Measurements from ENCODE around the gene CHRM3.
"Not testable (repeated sequence)": the region's sequence is repeated elsewhere in the genome, so short reads cannot be mapped to it uniquely, and the experiment has no call there.

Gene CHRM3

DNA sequence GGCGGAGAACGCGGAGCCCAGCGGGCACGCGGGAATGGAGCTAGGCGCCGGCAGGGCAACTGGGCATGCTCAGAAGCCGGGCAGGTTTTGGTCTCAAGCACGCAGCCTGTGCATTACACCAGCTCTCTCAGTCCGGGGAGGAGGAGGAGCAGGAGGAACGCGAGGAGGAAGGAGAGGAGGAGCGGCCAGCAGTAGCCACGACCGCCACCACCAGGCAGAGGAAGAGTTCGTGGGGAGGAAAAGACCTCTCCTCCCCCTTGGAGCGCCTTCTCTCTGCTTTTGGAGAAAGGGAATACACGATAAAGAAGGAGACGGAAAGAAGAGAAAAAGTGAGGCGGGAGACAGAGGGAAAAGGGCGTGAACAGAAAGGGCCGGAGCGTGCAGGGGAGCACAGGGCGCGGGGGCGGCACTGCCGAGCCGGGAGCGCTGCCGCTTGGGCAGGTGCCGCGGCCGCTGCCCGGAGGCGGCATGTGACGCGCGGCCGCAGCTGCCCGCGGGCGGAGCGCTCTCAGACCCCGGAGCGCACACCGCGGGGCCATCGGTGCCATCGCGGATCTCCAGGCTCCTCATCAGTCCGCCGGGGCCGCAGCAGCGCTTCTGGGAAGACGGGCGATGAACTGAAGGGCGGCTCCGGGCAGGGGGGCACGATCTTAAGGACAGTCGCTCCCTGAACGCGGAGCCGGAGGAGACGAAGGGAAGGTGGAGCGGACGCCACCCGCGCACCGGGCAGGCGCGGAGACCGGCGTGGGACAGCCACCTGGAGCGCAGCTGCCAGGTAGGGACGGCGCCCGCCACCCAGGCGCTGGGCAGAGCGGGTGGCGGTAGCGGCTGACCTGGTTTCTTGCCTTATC is at the start of gene CHRM3:
Gene CHRM3 (plus strand): TSS at position 116 of the 851 bp plus-strand sequence. CDS start 520,884 bp downstream, outside the sequence.
- in situ Hi-C loops (cut with HindIII; ENCODE audit: low sequenced_read_pairs): no loop called here

DNA sequence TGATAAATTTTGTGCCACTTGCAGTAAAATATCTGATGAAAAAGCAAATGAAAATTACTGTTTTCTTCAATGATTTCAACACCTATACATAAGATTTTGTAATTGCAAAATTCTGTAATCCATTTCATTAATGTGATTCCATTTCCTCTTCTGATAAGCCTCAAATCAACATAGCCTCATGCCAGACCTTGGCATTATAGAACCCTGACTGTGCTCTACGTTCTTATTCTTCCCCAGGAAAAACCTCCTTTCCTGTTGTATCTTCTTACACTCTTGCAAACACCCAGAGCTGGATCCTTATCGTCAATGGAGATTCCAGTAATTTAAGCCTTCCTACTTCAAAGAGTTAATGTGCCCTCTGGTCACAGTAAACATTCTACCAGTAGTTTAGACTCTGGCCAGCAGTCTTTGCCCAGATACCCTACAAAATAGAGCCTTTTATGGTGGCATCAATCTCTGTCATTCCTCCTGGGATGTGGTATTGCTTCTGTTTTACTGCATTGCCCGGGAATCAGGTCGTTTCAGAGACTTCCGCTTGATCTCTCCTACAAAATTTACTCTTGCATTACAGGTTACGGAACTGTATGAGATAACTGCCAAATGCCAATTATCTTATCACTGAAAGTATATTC is 48.5 kb upstream of the CHRM3 start:
- in situ Hi-C loops (cut with HindIII; ENCODE audit: low sequenced_read_pairs): no loop called here

DNA sequence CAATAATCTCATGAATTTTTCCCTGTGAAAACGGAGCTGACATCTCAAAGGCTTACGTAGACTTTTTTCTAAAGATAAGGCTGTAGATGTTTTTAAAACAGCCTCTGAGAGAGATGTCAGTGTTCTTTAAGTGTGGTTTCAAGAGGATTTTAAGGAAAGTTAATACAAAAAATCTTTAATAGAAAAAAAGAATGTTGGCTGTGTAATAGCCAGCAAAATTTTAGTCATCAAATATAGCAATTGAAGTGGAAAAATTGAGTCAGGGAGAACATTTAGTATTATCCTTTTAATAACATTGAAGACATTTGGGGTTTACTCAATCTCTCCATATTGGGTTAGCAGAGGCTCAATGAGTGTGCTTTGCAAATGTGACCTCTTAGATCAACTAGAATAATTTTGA is 38.6 kb upstream of the CHRM3 start:
- in situ Hi-C loops (cut with HindIII; ENCODE audit: low sequenced_read_pairs): no loop called here

DNA sequence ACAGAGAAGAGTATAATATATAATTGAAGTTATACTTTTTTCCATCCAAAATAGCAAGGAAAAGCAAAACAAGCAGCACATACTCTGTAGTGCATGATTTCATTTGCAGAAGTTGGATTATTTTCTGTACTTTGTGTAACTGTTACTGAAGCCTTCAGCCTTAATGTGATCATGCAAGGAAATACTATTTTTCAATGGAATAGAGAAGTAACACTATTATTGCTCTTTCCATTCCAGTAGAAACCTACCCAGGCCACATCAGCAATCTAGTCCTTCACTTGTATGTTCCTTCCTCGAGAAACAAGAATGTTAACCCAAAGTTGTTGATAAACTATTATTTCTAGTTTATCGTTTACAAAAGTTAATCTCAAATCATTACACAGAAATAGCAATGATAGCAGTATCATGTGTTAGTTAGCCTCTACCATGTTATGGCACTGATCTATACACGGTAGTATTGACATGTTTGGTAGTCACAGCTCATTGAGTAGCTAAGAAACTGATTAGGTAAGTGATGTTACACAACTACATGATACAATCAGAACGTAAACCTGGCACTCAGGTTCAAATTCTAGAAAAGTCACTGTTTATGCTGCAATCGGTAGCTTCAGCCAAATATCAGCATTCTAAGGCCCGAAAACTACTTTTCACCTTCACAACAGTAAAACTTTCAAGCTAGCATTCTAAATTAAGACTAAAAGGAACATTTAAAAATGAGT is 37.6 kb upstream of the CHRM3 start:
- in situ Hi-C loops (cut with HindIII; ENCODE audit: low sequenced_read_pairs): no loop called here

DNA sequence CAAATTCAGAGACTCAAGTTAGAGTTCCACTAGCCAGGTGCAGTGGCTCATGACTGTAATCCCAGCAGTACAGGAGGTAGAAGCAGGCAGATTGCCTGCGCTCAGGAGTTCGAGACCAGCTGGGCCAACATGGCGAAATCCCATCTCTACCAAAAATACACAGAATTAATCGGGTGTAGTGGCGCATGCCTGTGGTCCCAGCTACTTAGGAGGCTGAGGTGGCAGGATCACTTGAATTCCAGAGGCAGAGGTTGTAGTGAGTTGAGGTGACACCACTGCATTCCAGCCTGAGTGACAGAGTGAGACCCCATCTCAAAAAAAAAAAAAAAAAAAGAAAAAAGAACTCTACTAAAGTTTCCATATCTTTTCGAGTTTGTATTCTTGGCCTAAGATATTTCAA is 36.7 kb upstream of the CHRM3 start:
- in situ Hi-C loops (cut with HindIII; ENCODE audit: low sequenced_read_pairs): no loop called here

DNA sequence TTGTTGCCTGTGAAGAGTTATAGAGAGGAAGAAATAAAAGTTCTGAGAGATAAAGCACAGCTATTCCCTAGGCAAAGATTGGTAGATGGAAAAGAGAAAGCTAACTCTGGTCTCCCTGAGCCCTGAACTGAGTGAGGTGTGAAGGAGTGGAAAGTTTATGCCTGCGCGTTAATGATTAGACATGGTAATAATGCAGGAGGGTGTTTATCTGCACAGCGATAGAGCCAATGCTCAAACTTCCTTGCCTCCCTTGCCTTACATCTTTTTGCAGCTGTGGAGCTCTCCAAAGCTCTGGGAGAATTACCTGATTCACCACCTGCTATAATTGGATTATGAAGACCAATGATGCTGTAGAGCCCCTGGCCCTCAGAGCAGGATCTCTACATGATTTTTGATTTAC is 32.8 kb upstream of the CHRM3 start:
- in situ Hi-C loops (cut with HindIII; ENCODE audit: low sequenced_read_pairs): no loop called here

DNA sequence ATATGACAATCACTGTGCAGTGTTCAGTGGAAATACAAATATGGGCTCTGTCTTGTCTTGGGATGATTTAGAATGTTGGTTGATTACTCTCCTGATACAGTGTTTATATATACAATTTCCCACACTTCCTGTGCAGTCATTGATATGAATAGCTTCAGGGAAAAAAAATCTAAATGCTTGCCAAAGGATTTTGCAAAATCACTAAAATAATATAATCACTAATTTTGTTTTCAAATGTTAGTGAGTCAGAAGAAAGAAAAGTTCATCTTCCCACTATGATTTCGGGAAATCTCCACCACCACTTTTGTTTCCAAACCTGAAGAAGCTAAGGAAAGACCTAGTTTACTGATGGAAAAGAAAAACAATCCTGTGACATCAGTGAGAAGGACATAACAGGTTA is 32.1 kb upstream of the CHRM3 start:
- in situ Hi-C loops (cut with HindIII; ENCODE audit: low sequenced_read_pairs): no loop called here

DNA sequence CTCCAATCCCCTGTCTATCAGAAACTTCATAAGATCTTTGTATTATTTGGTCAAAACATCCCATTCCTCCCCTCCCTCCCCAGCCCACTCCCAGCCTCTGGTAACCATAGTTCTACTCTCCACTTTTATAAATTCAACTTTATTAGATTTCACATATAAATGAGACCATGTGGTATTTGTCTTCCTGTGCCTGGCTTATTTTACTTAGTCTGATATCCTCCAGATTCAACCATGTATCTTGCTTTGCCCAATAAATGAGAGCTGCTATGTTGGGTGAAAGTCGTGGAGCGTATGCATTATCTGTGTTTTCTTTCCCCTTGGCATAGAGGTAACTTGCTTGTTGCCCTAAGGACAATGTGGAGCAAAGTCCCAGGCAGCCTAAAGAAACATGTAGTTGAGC is 28.5 kb upstream of the CHRM3 start:
- in situ Hi-C loops (cut with HindIII; ENCODE audit: low sequenced_read_pairs): no loop called here

DNA sequence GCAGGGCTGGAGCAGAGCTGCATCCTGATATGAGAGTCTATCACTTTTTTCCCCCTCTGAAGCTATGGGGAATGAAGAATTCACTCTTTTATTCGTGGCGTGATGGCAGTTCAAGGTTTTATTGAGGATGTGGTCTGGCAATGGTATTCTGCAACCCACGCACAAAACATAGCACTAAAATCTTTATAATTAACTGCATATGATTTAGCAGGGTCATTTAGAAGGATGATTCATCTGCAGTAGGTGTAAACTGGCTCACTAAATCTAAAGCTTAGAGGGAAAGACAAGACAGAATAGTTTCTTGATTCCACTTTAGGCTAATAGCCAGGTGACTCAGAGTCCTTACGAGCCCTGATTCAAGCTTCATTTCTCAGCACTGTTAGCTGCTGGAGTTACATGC is 25.0 kb upstream of the CHRM3 start:
- in situ Hi-C loops (cut with HindIII; ENCODE audit: low sequenced_read_pairs): no loop called here

DNA sequence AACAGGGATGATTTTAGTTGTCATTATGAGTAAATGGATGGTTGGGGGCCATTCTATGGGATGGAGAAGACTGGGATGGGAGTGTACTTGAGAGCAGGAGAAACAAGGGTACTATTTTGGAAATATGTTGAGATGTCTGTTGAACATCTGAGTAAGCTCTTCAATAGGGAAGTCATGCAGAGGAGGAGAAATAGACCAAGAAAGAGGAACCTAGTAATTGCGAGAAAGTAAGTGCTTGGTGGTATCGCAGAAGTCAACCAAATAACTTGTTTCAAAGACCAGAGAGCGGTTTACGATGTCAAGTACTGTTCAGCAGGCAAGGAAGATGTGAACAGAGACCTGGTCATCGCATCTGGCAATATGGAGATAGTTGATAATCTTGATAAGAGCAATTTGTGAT is 22.4 kb upstream of the CHRM3 start:
- in situ Hi-C loops (cut with HindIII; ENCODE audit: low sequenced_read_pairs): no loop called here

DNA sequence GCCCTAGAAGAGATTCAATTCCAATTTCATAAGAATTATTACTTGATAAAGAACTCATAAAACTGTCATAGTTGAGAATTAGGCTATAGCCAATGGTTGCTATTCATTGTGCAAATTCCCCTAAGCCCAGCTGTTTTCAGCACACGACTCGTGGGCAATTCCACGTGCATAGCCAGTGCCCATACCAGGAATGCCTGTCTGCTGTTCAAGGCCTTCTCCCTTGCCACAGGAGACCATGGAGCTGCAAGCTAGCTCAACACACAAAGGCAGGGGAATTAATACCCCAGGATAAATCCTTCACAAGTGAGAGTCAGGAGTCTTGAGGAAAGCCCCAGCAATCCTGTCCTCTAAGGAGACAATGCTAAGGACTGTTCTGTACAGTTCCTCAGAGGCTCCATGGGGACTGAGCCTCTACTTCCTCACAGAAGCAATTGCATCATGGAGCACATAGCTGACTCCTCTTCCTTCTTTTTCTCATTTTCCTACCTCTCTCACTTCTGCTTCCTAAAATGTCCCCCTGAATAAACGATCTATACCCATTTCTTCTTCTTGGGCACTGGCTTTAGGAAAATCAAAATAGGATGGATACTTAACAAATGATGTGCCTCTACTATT is 19.1 kb upstream of the CHRM3 start:
- in situ Hi-C loops (cut with HindIII; ENCODE audit: low sequenced_read_pairs): no loop called here

DNA sequence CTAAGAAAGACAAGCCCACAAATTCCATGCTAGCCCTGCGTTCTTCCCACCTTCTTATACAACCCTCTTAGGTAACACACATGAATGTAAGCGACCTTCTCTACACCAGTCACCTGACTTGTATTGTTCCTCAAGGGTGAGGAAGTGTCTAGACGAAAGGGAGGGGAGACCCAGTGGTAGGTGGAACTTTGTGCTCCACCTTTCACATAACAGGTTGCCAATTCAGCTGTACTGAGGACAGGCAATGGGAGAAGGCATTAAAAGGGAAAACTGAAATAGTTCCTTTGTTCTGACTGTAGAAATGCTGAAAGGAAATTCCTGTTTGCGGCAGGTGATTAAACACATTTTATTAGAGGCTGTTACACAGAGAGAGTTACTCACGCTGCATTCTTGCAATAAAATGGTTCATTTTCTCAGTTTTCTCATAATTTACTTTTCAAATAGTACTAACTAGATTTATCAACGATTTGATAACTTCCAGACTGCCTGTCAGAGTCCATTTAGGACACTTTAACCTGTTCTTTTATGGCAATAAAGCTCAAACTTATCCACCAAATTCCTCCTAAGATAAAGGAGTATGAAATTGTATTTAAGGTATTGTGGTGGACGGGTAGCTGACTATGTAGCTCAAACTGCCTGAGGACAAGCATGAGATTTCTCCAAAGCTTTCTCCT is 17.8 kb upstream of the CHRM3 start:
- in situ Hi-C loops (cut with HindIII; ENCODE audit: low sequenced_read_pairs): no loop called here

DNA sequence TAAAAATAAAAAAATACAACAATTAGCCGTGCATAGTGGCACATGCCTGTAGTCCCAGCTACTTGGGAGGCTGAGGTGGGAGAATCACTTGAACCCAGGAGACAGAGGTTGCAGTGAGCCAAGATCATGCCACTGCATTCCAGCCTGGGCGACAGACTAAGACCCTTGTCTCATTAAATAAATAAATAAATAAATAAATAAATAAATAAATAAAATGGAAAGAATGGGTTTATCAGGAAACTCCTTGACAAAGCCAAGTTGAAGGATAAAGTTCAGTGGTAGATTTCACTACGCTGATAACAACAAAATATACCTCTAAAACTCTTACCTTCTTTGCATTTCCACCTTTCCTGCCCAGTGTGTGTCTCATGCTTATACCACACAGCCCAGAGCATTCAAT is 15.5 kb upstream of the CHRM3 start:
- in situ Hi-C loops (cut with HindIII; ENCODE audit: low sequenced_read_pairs): not testable (repeated sequence)

DNA sequence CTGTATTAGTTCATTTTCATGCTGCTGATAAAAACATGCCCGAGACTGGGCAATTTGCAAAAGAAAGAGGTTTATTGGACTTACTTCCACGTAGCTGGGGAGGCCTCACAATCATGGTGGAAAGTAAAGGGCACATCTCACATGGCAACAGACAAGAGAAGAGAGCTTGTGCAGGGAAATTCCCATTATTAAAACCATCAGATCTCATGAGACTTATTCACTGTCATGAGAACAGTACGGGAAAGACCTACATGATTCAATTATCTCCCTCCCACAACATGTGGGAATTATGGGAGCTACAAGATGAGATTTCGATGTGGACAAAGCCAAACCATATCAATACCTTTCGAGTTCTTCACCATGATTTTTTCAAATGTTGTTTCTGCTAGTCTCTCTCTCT is 3.7 kb upstream of the CHRM3 start:
- in situ Hi-C loops (cut with HindIII; ENCODE audit: low sequenced_read_pairs): no loop called here

DNA sequence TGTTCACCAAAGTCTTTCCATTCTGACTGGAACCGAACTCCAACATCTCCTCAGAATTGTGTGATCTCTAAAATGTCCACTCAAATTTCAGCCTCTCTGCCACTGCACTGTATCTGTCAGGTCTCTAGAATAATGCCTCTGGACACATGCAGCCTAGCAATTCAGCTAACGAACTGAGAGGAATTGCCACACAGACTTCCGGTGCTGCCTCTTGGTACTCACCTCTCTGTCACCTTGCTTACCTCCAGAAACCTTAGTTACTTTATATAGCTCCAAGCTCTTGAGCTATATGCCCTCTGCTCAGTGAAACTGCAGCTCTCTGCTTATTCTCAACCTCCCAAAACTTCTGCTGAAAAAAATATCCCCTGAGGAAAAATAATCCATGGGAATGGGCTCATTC is 2.7 kb upstream of the CHRM3 start:
- in situ Hi-C loops (cut with HindIII; ENCODE audit: low sequenced_read_pairs): no loop called here

DNA sequence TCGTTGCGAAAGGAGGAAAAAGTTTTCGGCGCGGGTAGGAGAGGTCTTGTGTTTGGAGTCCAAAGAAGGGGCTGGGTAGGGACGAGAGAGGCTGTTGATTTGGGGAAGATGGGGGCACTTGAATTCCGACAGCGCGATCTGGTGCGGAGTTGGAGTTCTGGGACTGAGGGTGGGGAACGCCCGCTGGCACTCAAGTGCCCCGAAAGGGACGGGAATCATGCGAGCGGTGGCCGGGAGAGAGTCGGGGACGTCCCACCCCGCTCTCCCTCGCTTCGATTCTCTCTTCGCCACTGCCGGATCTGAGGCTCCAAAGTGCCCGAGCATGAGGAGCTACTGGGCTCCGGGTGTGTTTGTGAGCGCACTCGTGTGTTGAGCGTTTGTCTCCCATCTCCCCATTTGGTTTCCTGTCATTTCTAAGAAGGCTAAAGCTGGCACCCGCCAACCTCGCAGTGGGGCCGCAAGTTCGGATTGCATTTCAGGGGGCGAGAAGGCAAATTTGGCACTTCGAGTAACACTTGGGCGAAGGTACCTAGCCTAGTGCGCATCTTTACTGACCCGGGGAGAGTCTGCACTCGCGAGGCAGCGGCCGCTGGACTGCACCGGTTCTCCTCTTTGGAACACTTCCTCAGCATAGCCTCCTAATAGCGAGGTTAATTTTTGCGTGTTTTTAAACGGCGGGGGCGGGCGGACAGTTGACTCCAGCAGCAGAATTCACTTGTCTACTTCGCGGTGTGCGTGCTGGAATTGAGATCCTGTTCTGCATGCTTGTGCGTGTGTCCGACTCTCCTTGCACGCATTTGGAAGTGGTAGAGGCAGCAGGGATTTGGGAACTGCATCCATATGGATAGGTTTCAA is 1.2 kb downstream of the CHRM3 start:
- in situ Hi-C loops (cut with HindIII; ENCODE audit: low sequenced_read_pairs): no loop called here

DNA sequence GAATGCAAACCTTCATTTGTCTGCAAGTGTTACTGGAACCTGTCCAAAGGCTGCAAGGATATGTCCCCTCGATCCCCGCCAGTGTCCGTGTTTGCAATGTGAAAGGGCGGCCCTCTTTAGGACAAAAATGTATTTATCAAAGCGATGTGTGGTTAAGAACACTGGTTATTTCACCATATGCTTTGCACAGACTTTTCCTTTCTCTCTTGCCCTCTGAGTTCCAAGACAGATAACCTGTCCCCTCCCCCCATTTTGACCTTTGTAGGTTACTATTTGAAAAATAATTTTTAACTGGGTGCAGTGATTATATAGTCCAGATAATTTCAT is 1.8 kb downstream of the CHRM3 start:
- in situ Hi-C loops (cut with HindIII; ENCODE audit: low sequenced_read_pairs): no loop called here

DNA sequence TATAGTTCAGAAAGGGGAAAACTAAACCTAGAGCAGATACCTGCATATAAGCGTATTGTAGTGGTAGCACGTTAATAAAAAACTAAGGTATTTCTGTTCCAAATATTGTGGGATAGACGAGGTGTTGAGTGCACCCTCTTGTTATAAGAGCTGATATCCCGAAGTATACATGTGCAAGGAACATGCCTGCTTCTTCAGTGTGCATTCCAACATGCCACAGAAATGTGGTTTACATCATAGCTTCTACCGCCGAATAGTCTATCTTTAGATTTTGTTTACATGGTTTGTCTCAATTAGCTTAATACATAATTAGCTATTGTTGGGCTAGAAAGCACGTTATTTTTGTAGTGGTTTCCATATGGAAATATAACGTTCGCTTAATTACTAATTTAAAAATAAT is 2.2 kb downstream of the CHRM3 start:
- in situ Hi-C loops (cut with HindIII; ENCODE audit: low sequenced_read_pairs): no loop called here

DNA sequence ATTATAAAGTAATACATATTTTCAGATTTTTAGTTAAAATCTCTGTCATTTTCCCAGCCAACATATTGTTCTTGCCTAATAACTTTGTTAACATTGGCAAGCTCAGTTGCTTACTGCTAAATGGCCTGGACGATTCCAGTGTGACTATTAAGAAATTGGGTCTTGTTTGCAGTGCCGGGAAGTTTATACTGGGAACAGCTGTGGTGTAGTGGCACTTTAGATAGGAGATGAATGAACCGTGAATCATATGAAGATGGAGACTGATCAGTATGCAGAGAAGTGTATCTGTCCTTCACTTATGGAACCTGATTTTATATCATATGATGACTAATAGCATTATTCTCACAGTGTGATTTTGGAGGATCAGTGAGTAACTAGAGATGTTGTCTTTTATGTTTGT is 3.3 kb downstream of the CHRM3 start:
- in situ Hi-C loops (cut with HindIII; ENCODE audit: low sequenced_read_pairs): no loop called here

DNA sequence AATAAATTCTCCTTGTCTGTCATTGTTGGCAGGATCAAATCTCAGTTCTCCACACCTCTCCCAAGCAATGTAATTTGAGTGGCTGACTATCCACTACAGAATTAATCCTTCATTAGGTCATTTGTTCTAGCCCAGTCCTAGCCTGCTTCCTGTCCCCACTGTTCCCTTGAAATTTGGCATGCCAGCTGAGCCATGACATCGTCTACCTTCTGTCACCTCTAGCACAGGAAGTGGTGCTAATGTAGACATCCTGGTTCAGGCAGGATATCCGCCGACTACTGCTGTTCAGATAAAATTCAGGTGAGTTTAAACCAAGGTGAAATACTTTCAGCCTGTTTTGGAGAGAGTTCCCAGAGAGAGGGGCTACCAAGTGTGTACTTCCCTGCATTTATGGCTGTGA is 5.9 kb downstream of the CHRM3 start:
- in situ Hi-C loops (cut with HindIII; ENCODE audit: low sequenced_read_pairs): no loop called here
